ENCODE measurements around the gene SFMBT1. TPM values are rescaled to one million over a fixed set of nuclear protein-coding genes. Genes with fewer than 3 reads are reported as not detected.

Gene SFMBT1
- total RNA-seq, 1 donor from 2014 or later = 32.9 TPM

GRCh38 chr3:52917044-52917443 lies 128.8 kb downstream of the SFMBT1 start:
- DNase-seq = no peak

- no peak for DNase-seq
Measured at GRCh38 chr3:52915294-52915693, 130.6 kb downstream of the SFMBT1 start.

- DNase-seq = no peak
Measured at GRCh38 chr3:52912885-52913731, 132.8 kb downstream of the SFMBT1 start.

DNA sequence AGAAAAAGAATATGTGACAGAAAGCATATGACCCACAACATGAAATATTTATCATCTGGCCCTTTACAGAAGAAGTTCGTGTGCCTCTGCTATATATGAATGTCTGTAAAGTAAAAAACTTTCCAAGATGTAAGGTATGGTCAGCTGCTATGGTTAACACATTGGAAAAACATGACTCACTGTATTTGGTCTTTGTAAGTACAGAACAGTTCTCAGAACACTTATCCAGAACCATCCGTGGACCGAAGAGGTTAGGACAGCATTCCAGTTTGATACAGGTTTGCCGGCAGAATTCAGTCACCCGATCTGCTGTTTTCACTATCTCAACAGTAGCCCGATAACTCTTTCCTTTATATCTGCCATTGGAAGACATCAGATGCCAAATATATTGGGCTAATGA lies 135.1 kb downstream of the SFMBT1 start:
- DNase-seq = no peak

GRCh38 chr3:52907497-52907896 lies 138.4 kb downstream of the SFMBT1 start:
- no peak for DNase-seq

- no peak for DNase-seq
Measured at GRCh38 chr3:52904552-52904951, 141.3 kb downstream of the SFMBT1 start.

GRCh38 chr3:52904000-52904399 lies 141.9 kb downstream of the SFMBT1 start:
- no peak for DNase-seq

DNA sequence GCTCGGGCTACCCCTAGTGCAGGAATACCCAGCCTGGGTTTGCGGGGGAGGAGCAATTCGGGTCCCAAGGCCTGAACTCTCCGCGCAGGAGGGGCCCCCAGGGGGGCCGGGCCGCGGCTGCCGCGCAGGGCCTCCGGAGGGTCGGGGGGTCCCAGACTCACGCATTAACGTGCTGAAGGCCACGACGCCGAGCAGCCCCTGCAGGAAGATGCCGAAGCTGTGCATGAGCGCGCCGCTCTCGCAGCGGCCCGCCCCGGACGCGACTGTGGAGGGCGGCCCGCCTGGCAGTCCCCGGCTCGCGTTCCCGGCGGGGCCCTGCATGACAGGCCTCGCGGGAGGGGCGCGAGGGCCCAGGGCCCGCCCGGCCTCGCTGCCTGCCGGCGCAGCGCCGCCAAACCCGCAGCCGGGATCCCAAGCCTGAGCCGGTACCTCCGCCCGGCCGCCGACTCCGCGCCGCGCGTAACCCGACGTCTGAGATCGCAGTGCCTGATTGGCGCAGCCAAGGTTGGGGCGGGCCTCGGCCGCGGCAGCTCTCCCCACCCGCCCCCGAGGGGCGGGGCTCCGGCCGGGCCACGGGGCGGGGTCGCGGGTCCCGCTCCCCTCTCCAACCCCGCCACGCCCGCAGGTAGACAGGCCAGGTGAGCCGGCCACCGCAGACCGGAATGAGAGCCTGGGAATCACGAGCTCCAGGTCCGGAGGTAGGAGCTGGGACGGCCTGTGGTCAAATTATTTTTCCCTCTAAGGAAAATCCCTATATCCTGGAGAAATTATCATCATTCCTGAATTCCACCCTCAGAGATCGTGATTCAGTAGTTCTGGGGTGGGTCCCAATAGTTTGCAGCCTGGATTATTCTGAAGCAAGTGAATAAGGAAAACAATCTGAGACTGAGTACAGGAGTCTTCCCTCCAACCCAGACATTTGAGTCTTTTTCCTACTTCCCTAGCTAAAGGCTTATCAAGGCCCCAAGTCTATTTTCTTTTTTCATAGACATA lies 148.4 kb downstream of the SFMBT1 start, which contains the start of gene STIMATE:
Gene STIMATE, minus strand, starts transcription at position 419 of the 993 bp plus-strand sequence. Its CDS starts 98 bp downstream, at position 321.
- DNase-seq = peak; percentile 92

DNA sequence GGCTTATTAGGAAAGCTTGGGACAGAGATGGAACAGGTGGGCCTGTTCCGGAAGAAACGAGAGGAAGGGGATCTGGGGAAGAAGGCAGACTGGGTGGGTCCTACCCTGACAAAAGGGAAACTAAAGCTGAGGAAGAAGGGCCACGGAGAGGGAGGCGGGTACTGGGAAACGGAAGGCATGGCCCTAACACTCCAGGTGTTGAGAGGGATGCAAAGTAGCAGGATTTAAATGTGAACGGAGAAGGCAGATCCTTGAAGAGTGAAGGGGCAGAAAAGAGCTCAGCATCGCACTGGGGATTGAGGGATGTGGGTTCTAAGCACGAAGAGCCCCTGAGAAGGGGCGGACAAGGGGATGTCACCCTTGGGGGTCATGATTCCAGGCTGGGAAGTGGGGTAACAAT lies 149.3 kb downstream of the SFMBT1 start:
- no peak for DNase-seq

- no peak for DNase-seq
Measured at GRCh38 chr3:52896151-52896550, 149.7 kb downstream of the SFMBT1 start.

- no peak for DNase-seq
Measured at GRCh38 chr3:52895418-52895817, 150.5 kb downstream of the SFMBT1 start.

DNA sequence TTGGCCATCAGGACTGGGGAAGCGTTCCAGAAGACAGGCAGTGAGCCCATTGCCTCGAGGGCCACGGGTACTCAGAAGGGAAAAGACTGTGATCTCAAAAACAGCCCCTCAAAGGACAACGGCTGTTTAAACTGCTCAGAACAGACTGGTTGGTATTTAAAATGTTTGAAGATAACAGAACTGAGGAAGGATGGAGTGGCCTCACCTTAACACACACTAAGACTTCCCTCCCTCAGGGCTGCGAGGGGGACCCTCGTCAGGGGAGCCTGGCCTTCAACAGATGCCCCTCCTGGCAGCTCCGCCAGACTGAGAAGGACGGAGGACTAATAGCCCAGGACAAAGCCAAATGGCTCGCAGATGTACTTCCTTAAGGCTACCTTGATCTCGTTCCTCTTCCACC lies 151.1 kb downstream of the SFMBT1 start:
- DNase-seq = no peak

DNA sequence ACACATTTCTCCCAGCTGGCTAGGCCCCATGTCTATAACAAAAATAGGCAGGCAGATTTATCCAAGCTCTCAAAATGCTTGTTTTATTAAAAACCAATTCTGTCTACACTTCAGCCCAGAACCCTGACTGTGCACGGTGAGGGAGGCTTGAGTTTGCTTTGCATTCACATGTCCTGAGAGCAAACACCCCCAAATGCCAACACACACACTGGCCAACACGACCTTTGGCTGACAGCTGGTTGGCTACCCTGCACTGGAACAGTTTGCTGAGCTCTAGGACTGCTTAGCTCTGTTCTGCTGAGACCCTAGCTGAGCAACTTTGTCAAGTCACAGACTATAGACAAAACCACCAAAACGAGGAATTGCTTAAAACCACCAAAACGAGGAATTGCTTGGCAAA lies 152.2 kb downstream of the SFMBT1 start:
- no peak for DNase-seq

DNA sequence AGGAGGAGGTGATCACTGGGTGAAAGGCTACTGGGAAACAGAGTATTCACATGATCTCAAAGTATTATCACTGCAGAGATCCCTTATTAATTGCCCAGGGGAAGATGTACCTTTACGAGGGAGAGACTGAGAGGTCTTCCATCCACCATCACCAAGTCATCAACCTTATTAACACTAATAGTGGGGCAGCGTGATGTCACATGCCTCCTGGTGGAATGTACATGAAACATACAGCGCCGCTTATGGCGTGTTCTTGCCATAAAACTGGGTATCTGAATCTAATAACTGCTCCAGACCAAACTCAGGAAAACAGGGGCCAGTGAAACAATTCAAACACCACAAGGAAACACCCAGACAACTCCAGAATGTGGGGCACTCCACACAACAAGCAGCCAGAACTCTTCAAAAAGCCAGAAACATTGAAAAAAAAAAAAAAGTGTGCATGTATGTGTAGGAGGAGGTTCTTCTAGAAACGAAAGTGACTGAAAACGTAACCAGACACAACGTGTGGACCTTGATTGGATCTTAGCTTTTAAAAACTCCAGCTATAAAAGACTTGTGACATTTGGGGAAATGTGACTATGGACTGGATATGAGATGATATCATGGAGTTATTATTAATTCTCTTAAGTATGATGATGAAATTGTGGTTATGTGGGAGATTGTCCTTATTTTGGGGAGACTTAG lies 153.1 kb downstream of the SFMBT1 start:
- DNase-seq = no peak

- DNase-seq = no peak
Measured at GRCh38 chr3:52892290-52892624, 153.6 kb downstream of the SFMBT1 start.

DNA sequence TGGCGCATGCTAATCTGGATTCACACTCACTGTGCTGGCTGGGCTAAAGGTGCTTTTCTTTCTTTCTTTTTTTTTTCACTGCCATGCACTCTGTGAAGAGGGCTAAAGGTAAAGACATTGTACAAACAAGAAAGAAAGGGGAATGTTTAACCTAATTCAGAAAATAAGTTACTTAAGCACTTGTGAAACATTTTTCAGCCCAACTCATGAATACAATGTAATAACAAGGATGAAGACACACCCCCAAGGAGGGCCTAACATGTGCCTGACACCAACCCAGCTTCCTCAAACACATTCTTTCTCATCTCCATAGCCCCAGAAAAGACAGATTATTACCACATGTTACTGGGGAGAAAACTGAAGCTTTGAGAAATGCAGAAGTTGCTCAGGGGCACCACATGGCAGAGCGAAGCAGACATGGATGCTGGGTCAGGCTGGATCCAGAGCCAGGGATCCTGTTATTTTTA lies 154.2 kb downstream of the SFMBT1 start:
- peak; percentile 51 for DNase-seq

- no peak for DNase-seq
Measured at GRCh38 chr3:52891164-52891563, 154.7 kb downstream of the SFMBT1 start.

- DNase-seq = no peak
Measured at GRCh38 chr3:52890735-52891134, 155.1 kb downstream of the SFMBT1 start.

DNA sequence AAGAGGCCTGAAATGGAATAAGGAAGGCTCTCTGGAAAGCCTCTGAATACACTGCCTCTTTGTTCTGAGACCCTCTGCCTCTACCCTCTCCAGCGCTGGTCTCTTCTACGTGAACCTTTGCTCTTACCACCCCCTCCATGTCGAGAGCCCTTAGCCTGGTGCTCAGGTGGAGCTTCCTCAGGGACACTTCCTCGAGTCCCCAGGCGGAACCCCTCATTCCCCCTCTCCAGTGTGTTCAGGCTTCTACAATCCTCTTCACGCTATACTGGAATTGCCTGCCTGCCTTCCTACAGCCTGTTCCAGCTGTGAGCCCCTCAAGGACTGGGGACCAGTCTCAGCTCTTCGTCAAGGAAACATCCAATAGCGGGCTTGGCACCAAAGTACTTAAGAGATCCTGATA lies 156.0 kb downstream of the SFMBT1 start:
- no peak for DNase-seq

DNA sequence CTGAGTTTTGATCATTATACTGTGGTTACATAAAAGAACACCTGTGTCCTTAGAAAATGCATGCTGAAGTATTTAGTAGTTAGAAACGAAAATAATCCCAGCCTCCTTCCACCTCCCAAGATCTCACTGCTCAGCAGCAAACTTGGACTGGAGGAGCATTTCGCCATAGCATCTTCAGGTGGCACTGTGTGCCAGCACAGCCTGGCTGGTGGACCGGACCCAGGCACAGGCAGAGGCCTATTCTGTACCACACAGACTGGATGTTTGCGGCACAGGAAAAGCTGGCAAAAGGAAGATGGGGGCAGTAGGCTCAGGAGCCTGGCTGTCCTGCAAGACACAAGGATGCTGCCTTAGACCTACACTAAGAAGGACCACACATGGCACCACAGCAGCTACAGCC lies 158.7 kb downstream of the SFMBT1 start:
- no peak for DNase-seq

GRCh38 chr3:52886049-52886730 lies 159.7 kb downstream of the SFMBT1 start:
- DNase-seq = peak; percentile 25

- no peak for DNase-seq
Measured at GRCh38 chr3:52882377-52882776, 163.5 kb downstream of the SFMBT1 start.

All from tongue (tissue), 2 donors.